ENCODE results near the gene RTN4RL1.

Gene RTN4RL1

GRCh38 chr17:1958134-1958881 is 66.8 kb downstream of the RTN4RL1 start:
- CTCF ChIA-PET = no interaction called here
- POLR2A ChIA-PET = no interaction called here
- Histone ChIP-seq H3K4me1 (ENCODE audit: control insufficient read depth, insufficient read depth, low read length) (peaks cover 9% of the 10 kb centered on the region; the same call in 1 of the 2 replicates), H3K4me3 (ENCODE audit: low read depth, low read length) (no peak overlapping the region), H3K27ac (ENCODE audit: extremely low read depth, low read depth, low read length) (no peak overlapping the region), H3K36me3 (ENCODE audit: control insufficient read depth in 2 of 2, insufficient read depth in 1 of 2, low read length in 2 of 2) (no peaks in the 10 kb centered on the region; a peak in 1 of 3 replicates), H3K9me3 (ENCODE audit: control insufficient read depth, insufficient read depth, low read depth, low read length) (no peaks in the 10 kb centered on the region)
- no peak for TF ChIP-seq HOXC10 (CRISPR knock-in tag; IDR thresholded peaks at IDR 0.05)
- TF ChIP-seq ZNF600 (tag by site-specific recombination; IDR thresholded peaks at IDR 0.05) = 0 out of 2 replicates have a peak, but pooled peaks have one; percentile 17

DNA sequence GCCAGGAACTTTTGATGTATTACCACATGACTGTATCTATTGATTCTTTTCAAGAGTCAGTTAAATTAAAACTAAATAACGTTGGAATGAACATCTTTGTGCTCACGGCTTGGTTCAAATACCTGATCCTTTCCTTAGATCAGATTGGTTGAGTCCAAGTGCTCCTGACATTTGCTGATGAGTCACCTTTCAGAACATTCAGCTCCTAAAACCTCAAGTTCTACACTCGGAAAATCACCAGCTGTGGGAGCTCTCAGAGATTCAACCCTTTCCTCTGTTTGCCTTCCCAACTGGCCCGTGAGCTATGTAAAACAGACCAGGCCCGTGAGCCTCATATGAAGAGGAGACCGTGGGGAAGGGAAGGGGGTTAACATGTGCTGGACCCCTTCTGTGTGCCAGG is 68.1 kb downstream of the RTN4RL1 start:
- TF ChIP-seq PRDM10 (tag by site-specific recombination; IDR thresholded peaks at IDR 0.05) (peak; percentile 59), SP2 (tag by site-specific recombination; IDR thresholded peaks at IDR 0.05) (no peak), ZNF704 (tag by site-specific recombination; IDR thresholded peaks at IDR 0.05) (no peak)
- Histone ChIP-seq H3K9me3 (ENCODE audit: control insufficient read depth, insufficient read depth, low read depth, low read length) (no peaks in the 10 kb centered on the region), H3K4me1 (ENCODE audit: control insufficient read depth, insufficient read depth, low read length) (peaks cover 9% of the 10 kb centered on the region; the same call in 1 of the 2 replicates), H3K4me3 (ENCODE audit: low read depth, low read length) (no peak overlapping the region), H3K27ac (ENCODE audit: extremely low read depth, low read depth, low read length) (no peak overlapping the region), H3K36me3 (ENCODE audit: control insufficient read depth in 2 of 2, insufficient read depth in 1 of 2, low read length in 2 of 2) (no peaks in the 10 kb centered on the region; a peak in 1 of 3 replicates)
- ChIA-PET POLR2A (no interaction called here), CTCF (interaction anchor here (0.7 to 0.9 kb wide), 2 partner anchors 8 to 17 kb away, joined by 3 read pairs; no protein-coding TSS in a partner anchor)

- Histone ChIP-seq H3K36me3 (ENCODE audit: control insufficient read depth in 2 of 2, insufficient read depth in 1 of 2, low read length in 2 of 2) (no peaks in the 10 kb centered on the region), H3K27ac (ENCODE audit: extremely low read depth, low read depth, low read length) (no peak overlapping the region), H3K9me3 (ENCODE audit: control insufficient read depth, insufficient read depth, low read depth, low read length) (no peaks in the 10 kb centered on the region), H3K4me1 (ENCODE audit: control insufficient read depth, insufficient read depth, low read length) (peaks cover 9% of the 10 kb centered on the region; the same call in 1 of the 2 replicates), H3K4me3 (ENCODE audit: low read depth, low read length) (no peak overlapping the region)
- CTCF ChIA-PET = no interaction called here
- POLR2A ChIA-PET = interaction anchor here (0.6 to 0.7 kb wide), 2 partner anchors 23 to 28 kb away, joined by 3 read pairs; no protein-coding TSS in a partner anchor
- TF ChIP-seq ZNF521 (tag by site-specific recombination; IDR thresholded peaks at IDR 0.05) (no peak), ZFP69B (tag by site-specific recombination; IDR thresholded peaks at IDR 0.05) (peak; percentile 65; the same call in 1 of the 2 replicates), ZIC2 (tag by site-specific recombination; IDR thresholded peaks at IDR 0.05) (peak; percentile 99), EGR2 (tag by site-specific recombination; IDR thresholded peaks at IDR 0.05; ENCODE audit: low read depth) (peak; percentile 33; the same call in 1 of the 2 replicates), ZNF658 (tag by site-specific recombination; IDR thresholded peaks at IDR 0.05) (no peak), GLIS1 (tag by site-specific recombination; IDR thresholded peaks at IDR 0.05) (peak; percentile 86), GLIS2 (tag by site-specific recombination; IDR thresholded peaks at IDR 0.05) (peak; percentile 55), ZFHX2 (tag by site-specific recombination; conservative IDR thresholded peaks at IDR 0.05) (peak; percentile 30; the same call in 1 of the 2 replicates), OSR2 (tag by site-specific recombination; IDR thresholded peaks at IDR 0.05) (peak; percentile 71; the same call in 1 of the 2 replicates)
- TF ChIP-seq, protein P1, sequence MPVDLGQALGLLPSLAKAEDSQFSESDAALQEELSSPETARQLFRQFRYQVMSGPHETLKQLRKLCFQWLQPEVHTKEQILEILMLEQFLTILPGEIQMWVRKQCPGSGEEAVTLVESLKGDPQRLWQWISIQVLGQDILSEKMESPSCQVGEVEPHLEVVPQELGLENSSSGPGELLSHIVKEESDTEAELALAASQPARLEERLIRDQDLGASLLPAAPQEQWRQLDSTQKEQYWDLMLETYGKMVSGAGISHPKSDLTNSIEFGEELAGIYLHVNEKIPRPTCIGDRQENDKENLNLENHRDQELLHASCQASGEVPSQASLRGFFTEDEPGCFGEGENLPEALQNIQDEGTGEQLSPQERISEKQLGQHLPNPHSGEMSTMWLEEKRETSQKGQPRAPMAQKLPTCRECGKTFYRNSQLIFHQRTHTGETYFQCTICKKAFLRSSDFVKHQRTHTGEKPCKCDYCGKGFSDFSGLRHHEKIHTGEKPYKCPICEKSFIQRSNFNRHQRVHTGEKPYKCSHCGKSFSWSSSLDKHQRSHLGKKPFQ (tag by site-specific recombination; IDR thresholded peaks at IDR 0.05) = peak; percentile 61; the same call in 1 of the 2 replicates
- TF ChIP-seq, protein P2, sequence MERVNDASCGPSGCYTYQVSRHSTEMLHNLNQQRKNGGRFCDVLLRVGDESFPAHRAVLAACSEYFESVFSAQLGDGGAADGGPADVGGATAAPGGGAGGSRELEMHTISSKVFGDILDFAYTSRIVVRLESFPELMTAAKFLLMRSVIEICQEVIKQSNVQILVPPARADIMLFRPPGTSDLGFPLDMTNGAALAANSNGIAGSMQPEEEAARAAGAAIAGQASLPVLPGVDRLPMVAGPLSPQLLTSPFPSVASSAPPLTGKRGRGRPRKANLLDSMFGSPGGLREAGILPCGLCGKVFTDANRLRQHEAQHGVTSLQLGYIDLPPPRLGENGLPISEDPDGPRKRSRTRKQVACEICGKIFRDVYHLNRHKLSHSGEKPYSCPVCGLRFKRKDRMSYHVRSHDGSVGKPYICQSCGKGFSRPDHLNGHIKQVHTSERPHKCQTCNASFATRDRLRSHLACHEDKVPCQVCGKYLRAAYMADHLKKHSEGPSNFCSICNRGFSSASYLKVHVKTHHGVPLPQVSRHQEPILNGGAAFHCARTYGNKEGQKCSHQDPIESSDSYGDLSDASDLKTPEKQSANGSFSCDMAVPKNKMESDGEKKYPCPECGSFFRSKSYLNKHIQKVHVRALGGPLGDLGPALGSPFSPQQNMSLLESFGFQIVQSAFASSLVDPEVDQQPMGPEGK (tag by site-specific recombination; IDR thresholded peaks at IDR 0.05) = peak; percentile 47; the same call in 1 of the 2 replicates
- TF ChIP-seq, protein P3, sequence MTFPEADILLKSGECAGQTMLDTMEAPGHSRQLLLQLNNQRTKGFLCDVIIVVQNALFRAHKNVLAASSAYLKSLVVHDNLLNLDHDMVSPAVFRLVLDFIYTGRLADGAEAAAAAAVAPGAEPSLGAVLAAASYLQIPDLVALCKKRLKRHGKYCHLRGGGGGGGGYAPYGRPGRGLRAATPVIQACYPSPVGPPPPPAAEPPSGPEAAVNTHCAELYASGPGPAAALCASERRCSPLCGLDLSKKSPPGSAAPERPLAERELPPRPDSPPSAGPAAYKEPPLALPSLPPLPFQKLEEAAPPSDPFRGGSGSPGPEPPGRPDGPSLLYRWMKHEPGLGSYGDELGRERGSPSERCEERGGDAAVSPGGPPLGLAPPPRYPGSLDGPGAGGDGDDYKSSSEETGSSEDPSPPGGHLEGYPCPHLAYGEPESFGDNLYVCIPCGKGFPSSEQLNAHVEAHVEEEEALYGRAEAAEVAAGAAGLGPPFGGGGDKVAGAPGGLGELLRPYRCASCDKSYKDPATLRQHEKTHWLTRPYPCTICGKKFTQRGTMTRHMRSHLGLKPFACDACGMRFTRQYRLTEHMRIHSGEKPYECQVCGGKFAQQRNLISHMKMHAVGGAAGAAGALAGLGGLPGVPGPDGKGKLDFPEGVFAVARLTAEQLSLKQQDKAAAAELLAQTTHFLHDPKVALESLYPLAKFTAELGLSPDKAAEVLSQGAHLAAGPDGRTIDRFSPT (tag by site-specific recombination; IDR thresholded peaks at IDR 0.05) = no peak
Observed at GRCh38 chr17:1956134-1956533, 69.0 kb downstream of the RTN4RL1 start.

Data from HEK293 (cell line).